Stimulated activated naive B cell treated with anti-CD40 and anti-IgM and Interleukin-4, amounts not matched to agents 10 μg/mL and 1 μg/mL and 100 μg/mL, for 72 hours (primary cell): ENCODE results near the gene WDFY3.

Experiments used
- ATAC-seq, 2 donors: fragments of 150-1000 bp; cut with Tn5 transposase; replicated peaks; 2 replicates each; pipeline ENCODE4 v1.10.0; 2021; ENCODE audit warnings: moderate library complexity in 1 of 2
- DNase-seq: peaks from one replicate; pipeline ENCODE4 v3.0.0; 2021
- H3K27ac Mint-ChIP-seq: one replicate; pipeline ENCODE4 v1.8.0; 2022; ENCODE audit warnings: mild to moderate bottlenecking, mixed read lengths
- H3K27me3 Mint-ChIP-seq, 2 donors: one replicate each; pipeline ENCODE4 v1.8.0; 2022; ENCODE audit warnings: mixed read lengths in 2 of 2
- H3K36me3 Mint-ChIP-seq, 2 donors: one replicate each; pipeline ENCODE4 v1.8.0; 2022; ENCODE audit warnings: mixed read lengths in 2 of 2, mild to moderate bottlenecking in 1 of 2
- H3K4me1 Mint-ChIP-seq, 2 donors: one replicate each; pipeline ENCODE4 v1.8.0; 2022; ENCODE audit warnings: mixed read lengths in 2 of 2, mild to moderate bottlenecking in 1 of 2
- H3K4me3 Mint-ChIP-seq, 2 donors: one replicate each; pipeline ENCODE4 v1.8.0; 2022; ENCODE audit warnings: mild to moderate bottlenecking in 2 of 2, mixed read lengths in 2 of 2, moderate library complexity in 1 of 2
- H3K9me3 Mint-ChIP-seq, 2 donors: one replicate each; pipeline ENCODE4 v1.8.0; 2022; ENCODE audit warnings: mixed read lengths in 2 of 2, mild to moderate bottlenecking in 1 of 2

WDFY3 gene

DNA sequence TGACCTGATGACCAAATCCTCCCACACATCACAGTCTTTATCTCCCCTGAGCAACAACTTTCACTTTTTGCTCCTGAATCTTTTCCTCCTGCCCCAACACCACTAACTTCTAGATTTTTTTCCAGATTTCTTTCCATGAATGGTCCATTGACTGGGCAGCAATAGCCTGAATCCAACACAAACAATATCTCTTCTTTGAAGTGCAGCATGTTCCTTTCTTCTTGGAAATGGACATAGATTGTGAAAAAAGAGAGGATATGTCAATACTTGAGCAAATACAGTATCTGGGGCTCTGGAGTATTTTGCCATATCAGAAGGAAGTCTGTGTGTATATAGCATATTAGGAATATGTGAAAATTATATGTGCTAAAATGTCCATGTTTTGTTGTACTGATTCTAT, 328.4 kb downstream of the WDFY3 start:
- Mint-ChIP-seq H3K27me3 (peaks cover 6 to 10% of the 10 kb centered on the region in 2 donors), H3K9me3 (peaks cover 4% of the 10 kb centered on the region in 2 donors), H3K36me3 (no peaks in the 10 kb centered on the region), H3K4me1 (no peaks in the 10 kb centered on the region), H3K27ac (no peak overlapping the region), H3K4me3 (no peak overlapping the region)
- ATAC-seq, result no peak
- DNase-seq, result no peak

DNA sequence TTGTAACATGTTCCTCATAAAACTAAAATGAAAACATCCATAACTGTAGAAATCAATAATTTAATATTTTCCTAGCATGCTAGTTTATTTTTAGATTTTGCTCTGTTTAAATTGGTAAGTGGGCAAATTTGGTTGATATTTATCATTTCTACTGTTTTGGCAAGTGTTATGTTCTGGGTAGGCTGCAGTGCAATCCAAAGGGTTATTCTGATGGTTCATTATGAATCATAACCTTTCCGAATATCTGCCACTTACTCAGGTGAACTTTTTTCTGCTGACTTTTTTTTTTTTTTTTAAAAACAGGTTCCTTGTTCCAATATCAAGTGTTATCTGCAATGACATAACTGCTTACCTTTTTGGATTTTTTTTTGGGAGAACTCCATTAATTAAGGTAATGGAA, 331.5 kb downstream of the WDFY3 start:
- no peak for ATAC-seq

DNA sequence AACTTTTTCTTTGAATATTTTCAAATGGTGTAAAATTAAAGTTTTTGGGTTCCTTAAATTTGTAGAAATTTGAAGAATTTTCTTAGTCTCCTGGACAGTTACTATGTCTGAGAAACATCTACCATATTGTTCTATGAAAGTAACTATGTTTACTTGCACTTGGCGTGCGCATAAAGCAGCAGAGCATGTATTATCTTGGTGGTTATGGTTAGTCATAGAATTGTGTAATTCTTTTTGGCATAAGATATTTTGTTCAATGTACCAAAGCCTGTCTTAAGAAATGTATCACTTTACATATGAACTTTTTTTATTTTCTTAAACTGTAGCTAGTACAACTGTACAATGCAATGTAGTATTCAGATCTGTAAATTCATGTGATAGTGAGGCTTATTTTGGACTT, 334.4 kb downstream of the WDFY3 start:
- H3K36me3 Mint-ChIP-seq, result no peaks in the 10 kb centered on the region
- no peak overlapping the region for H3K27ac Mint-ChIP-seq
- peaks cover 6 to 7% of the 10 kb centered on the region in 2 donors for H3K27me3 Mint-ChIP-seq
- H3K4me1 Mint-ChIP-seq, result no peaks in the 10 kb centered on the region
- H3K4me3 Mint-ChIP-seq, result no peak overlapping the region
- no peak for DNase-seq
- no peak for ATAC-seq
- H3K9me3 Mint-ChIP-seq, result peaks cover 4% of the 10 kb centered on the region in 2 donors

More for the DNA sequence above, 331.5 kb downstream of the WDFY3 start:
- Mint-ChIP-seq H3K4me1 (no peaks in the 10 kb centered on the region), H3K4me3 (no peak overlapping the region), H3K27me3 (peaks cover 6 to 10% of the 10 kb centered on the region in 2 donors), H3K36me3 (no peaks in the 10 kb centered on the region), H3K27ac (no peak overlapping the region), H3K9me3 (peaks cover 4% of the 10 kb centered on the region in 2 donors)
- no peak for DNase-seq

DNA sequence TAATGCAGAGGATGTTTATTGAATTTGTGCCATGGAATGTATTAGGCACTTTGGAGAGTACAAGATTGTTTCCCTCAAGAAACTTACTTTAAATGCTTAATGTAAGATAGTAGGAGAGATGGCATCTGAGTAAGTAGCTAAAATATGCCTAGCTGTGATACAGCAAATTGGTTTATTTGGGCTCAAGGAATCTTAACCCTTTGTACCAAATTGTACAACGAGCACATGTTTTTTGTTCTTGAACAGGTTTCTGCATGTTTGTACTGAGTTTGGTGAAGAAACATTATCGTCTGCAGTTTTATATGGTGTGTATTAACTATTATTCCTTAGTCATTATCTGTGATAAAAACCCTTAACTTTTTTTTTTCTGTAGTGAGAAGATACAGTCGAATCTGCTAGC, 334.9 kb downstream of the WDFY3 start:
- no peak for ATAC-seq
- no peaks in the 10 kb centered on the region for H3K4me1 Mint-ChIP-seq
- H3K27ac Mint-ChIP-seq, result no peak overlapping the region
- H3K36me3 Mint-ChIP-seq, result no peaks in the 10 kb centered on the region
- no peak for DNase-seq
- H3K9me3 Mint-ChIP-seq, result peaks cover 4% of the 10 kb centered on the region in 2 donors
- H3K4me3 Mint-ChIP-seq, result no peak overlapping the region
- peaks cover 6% of the 10 kb centered on the region in 2 donors for H3K27me3 Mint-ChIP-seq

DNA sequence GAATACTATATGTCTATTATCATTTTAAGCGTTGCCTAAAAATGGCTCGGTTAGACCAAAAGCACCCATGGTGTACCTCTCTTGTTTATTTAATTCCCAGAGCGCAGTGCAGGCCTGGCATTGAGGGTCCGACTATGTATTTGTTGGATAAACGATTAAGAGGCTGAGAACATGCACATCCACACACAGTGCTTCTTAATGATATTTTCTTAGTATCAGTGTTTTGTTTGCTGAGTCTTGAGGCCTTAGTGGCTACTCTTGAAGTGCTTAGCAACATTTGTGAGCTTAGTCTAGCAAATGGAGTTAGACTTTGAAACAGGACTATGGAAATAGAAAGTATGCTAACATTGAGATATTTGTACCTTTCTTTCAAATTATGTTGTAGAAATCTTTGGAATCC, 339.8 kb downstream of the WDFY3 start:
- Mint-ChIP-seq H3K27ac (no peak overlapping the region), H3K27me3 (no peaks in the 10 kb centered on the region), H3K4me3 (no peak overlapping the region), H3K9me3 (no peaks in the 10 kb centered on the region), H3K4me1 (peaks cover 4 to 6% of the 10 kb centered on the region in 2 donors), H3K36me3 (no peaks in the 10 kb centered on the region)
- no peak for ATAC-seq
- no peak for DNase-seq

DNA sequence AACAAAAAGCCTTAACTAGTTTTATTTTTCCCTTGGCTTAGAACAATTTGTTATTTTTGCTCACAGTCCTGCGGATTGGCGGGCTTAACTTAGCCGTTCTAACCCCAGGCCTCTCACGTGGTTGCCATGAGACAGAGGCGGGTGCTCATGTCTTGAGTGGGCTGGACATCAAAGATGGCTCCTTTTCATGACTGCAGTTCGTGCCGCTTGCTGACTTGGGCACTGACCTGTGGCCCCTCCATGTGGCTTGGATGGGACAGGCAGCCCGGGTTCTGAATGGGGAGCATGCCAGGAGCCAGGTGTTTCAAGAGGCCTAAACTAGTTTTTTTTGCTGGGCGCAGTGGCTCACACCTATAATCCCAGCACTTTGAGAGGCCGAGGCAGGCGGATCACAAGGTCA, 342.8 kb downstream of the WDFY3 start:
- Mint-ChIP-seq H3K27me3 (no peaks in the 10 kb centered on the region), H3K27ac (no peak overlapping the region), H3K4me1 (peaks cover 4 to 6% of the 10 kb centered on the region in 2 donors), H3K4me3 (no peak overlapping the region), H3K9me3 (no peaks in the 10 kb centered on the region), H3K36me3 (no peaks in the 10 kb centered on the region)
- ATAC-seq, result no peak
- no peak for DNase-seq

DNA sequence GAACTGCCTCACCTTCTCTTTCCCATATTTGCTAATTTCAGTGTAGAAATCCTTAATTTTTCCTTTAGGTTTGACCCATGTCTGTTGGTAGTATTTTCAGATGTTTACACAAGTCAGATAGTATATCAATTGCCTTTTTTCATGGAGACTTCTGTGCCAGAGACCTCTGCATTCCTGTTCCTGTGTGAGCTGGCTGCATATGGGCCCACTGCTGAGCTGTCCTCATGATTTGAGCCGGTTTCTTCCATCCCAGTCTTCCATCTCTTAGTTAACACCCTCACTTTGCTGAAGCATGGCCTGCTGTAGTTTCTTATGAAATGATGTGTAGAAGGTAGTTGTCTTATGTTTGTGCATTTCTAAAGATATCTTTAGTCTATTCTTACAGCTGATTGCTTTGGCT, 343.5 kb downstream of the WDFY3 start:
- no peak for ATAC-seq
- H3K27me3 Mint-ChIP-seq, result no peaks in the 10 kb centered on the region
- H3K36me3 Mint-ChIP-seq, result no peaks in the 10 kb centered on the region
- no peaks in the 10 kb centered on the region for H3K9me3 Mint-ChIP-seq
- DNase-seq, result no peak
- peaks cover 4 to 6% of the 10 kb centered on the region in 2 donors for H3K4me1 Mint-ChIP-seq
- H3K4me3 Mint-ChIP-seq, result no peak overlapping the region
- no peak overlapping the region for H3K27ac Mint-ChIP-seq
